Type B pancreatic cell (in vitro differentiated cells): ENCODE measurements around the gene TRIM65. TPM values are rescaled to one million over a fixed set of nuclear protein-coding genes. Genes with fewer than 3 reads are reported as not detected.

Experiments
- DNase-seq: peaks from one replicate; pipeline ENCODE4 v3.0.0; 2021; ENCODE audit warnings: mixed read lengths; ENCODE audit not compliant: unreplicated experiment; ENCODE audit errors: extremely low spot score
- H3K27ac Mint-ChIP-seq: 2 replicates; pipeline ENCODE4 v1.8.0; 2021; ENCODE audit warnings: mild to moderate bottlenecking, mixed read lengths
- H3K27me3 Mint-ChIP-seq: 2 replicates; pipeline ENCODE4 v1.8.0; 2021; ENCODE audit warnings: mixed read lengths
- H3K36me3 Mint-ChIP-seq: 2 replicates; pipeline ENCODE4 v1.8.0; 2021; ENCODE audit warnings: mixed read lengths
- H3K4me1 Mint-ChIP-seq: one replicate; pipeline ENCODE4 v1.8.0; 2021; ENCODE audit warnings: mixed read lengths; ENCODE audit not compliant: unreplicated experiment
- H3K4me3 Mint-ChIP-seq: 2 replicates; pipeline ENCODE4 v1.8.0; 2021; ENCODE audit warnings: mild to moderate bottlenecking, mixed read lengths
- H3K9me3 Mint-ChIP-seq: 2 replicates; pipeline ENCODE4 v1.8.0; 2021; ENCODE audit warnings: mixed read lengths
- CTCF ChIP-seq: fragments of 200-600 bp; sonication (generic); conservative IDR thresholded peaks from 2 replicates; pipeline ENCODE4 v1.5.0; 2021; ENCODE audit warnings: antibody characterized with exemption, mild to moderate bottlenecking
- total RNA-seq: library from RNA; stranded (reverse); gene quantifications from 2 replicates; pipeline ENCODE4 v1.2.1, GENCODE V29; 2021; ENCODE audit warnings: low replicate concordance

TRIM65 gene
- total RNA-seq, 1 donor from 2014 or later, result 19.0 TPM

GRCh38 chr17:75877752-75878173 lies 19.0 kb downstream of the TRIM65 start:
- no peak for DNase-seq
- Mint-ChIP-seq H3K4me3 (peak overlapping the region; percentile 77), H3K27ac (no peak overlapping the region), H3K9me3 (no peaks in the 10 kb centered on the region), H3K36me3 (no peaks in the 10 kb centered on the region), H3K27me3 (peaks cover 48% of the 10 kb centered on the region), H3K4me1 (no peaks in the 10 kb centered on the region)
- TF ChIP-seq CTCF, result peak; percentile 70

- Mint-ChIP-seq H3K4me3 (peak overlapping the region; percentile 77), H3K9me3 (no peaks in the 10 kb centered on the region), H3K27ac (peak overlapping the region; percentile 18), H3K4me1 (no peaks in the 10 kb centered on the region), H3K36me3 (no peaks in the 10 kb centered on the region), H3K27me3 (peaks cover 45% of the 10 kb centered on the region)
- DNase-seq, result no peak
- TF ChIP-seq CTCF, result no peak
Observed at GRCh38 chr17:75876938-75877751, 19.6 kb downstream of the TRIM65 start.

GRCh38 chr17:75876190-75876937 lies 20.4 kb downstream of the TRIM65 start:
- H3K27me3 Mint-ChIP-seq, result peaks cover 38% of the 10 kb centered on the region
- H3K4me3 Mint-ChIP-seq, result peak overlapping the region; percentile 77
- DNase-seq, result no peak

GRCh38 chr17:75875940-75876189 lies 20.9 kb downstream of the TRIM65 start:
- Mint-ChIP-seq H3K4me1 (no peaks in the 10 kb centered on the region), H3K27me3 (peaks cover 36% of the 10 kb centered on the region), H3K4me3 (no peak overlapping the region), H3K9me3 (no peaks in the 10 kb centered on the region), H3K36me3 (no peaks in the 10 kb centered on the region), H3K27ac (no peak overlapping the region)
- no peak for DNase-seq
- no peak for TF ChIP-seq CTCF

More at GRCh38 chr17:75876190-75876937, 20.4 kb downstream of the TRIM65 start:
- Mint-ChIP-seq H3K4me1 (no peaks in the 10 kb centered on the region), H3K9me3 (no peaks in the 10 kb centered on the region), H3K36me3 (no peaks in the 10 kb centered on the region), H3K27ac (peak overlapping the region; percentile 18)
- TF ChIP-seq CTCF, result peak; percentile 19

- Mint-ChIP-seq H3K27me3 (peaks cover 31% of the 10 kb centered on the region), H3K4me1 (no peaks in the 10 kb centered on the region), H3K27ac (no peak overlapping the region), H3K4me3 (no peak overlapping the region), H3K36me3 (no peaks in the 10 kb centered on the region), H3K9me3 (no peaks in the 10 kb centered on the region)
- no peak for DNase-seq
- TF ChIP-seq CTCF, result no peak
Observed at GRCh38 chr17:75875182-75875939, 21.4 kb downstream of the TRIM65 start.
